HepG2 (cell line): ENCODE data around the gene LIN7A. TPM values are rescaled to one million over a fixed set of nuclear protein-coding genes. Genes with fewer than 3 reads are reported as not detected.

Source experiments
- CREB1 ChIP-seq, 2 experiments: fragments of 450-650 bp in 1 of 2; IDR thresholded peaks; 2 replicates each; pipeline ENCODE4 v1.6.1; 2016 to 2017; ENCODE audit warnings: control low read depth in 1 of 2, mild to moderate bottlenecking in 1 of 2, missing compliant biosample characterization in 1 of 2, missing genetic modification characterization in 1 of 2
- ISX ChIP-seq: sonication (generic); formaldehyde crosslinking; conservative IDR thresholded peaks from 2 replicates; pipeline ENCODE4 v1.5.0; 2020; ENCODE audit warnings: missing genetic modification reagents
- KDM3A ChIP-seq: IDR thresholded peaks from 2 replicates; pipeline ENCODE4 v1.6.1; 2018; ENCODE audit warnings: low read depth, missing compliant biosample characterization
- MAF1 ChIP-seq: sonication (generic); formaldehyde crosslinking; IDR thresholded peaks from 2 replicates; pipeline ENCODE4 v1.5.0; 2020; ENCODE audit warnings: missing genetic modification reagents, borderline replicate concordance
- MZF1 ChIP-seq: sonication (generic); formaldehyde crosslinking; IDR thresholded peaks from 2 replicates; pipeline ENCODE4 v1.8.1; 2023; ENCODE audit warnings: mild to moderate bottlenecking, missing genetic modification reagents, borderline replicate concordance
- ZNF124 ChIP-seq: sonication (generic); formaldehyde crosslinking; IDR thresholded peaks from 2 replicates; pipeline ENCODE4 v1.4.0; 2020; ENCODE audit warnings: missing genetic modification reagents
- ZNF607 ChIP-seq: sonication (generic); formaldehyde crosslinking; IDR thresholded peaks from 2 replicates; pipeline ENCODE4 v1.5.1; 2020; ENCODE audit warnings: missing genetic modification reagents, mild to moderate bottlenecking, borderline replicate concordance
- ZSCAN12 ChIP-seq: sonication (generic); formaldehyde crosslinking; IDR thresholded peaks from 2 replicates; pipeline ENCODE4 v1.9.0; 2021; ENCODE audit warnings: mild to moderate bottlenecking, missing genetic modification reagents
- polyA plus RNA-seq, 8 experiments: library from polyadenylated mRNA; depleted of rRNA in 3 of 8; stranded (reverse) in 7 of 8; unstranded in 1 of 8; fragments of >200 nt; fragmentation: Illumina TruSeq in 4 of 8; extraction: Trizol in 4 of 8; gene quantifications; 2 replicates each; pipeline versions ENCODE4 v1.2.1 to v1.2.3, GENCODE V29; 2011 to 2016; ENCODE audit warnings: low read depth in 4 of 8, missing spikeins in 1 of 8, mixed read lengths in 1 of 8; ENCODE audit not compliant: insufficient read depth in 1 of 8
- total RNA-seq, 5 experiments: library from RNA; depleted of rRNA; stranded (reverse); fragments of >200 nt; fragmentation: Illumina TruSeq; extraction: Trizol; gene quantifications; 2 replicates each; pipeline ENCODE4 v1.2.3, GENCODE V29; 2016; ENCODE audit warnings: low read depth in 1 of 5
- TF ChIP-seq, protein P1 (sequence below): IDR thresholded peaks from 2 replicates; pipeline ENCODE4 v1.6.1; 2018; ENCODE audit warnings: missing genetic modification reagents, mild to moderate bottlenecking, missing compliant biosample characterization
- TF ChIP-seq, protein P2 (sequence below): sonication (generic); formaldehyde crosslinking; conservative IDR thresholded peaks from 2 replicates; pipeline ENCODE4 v1.8.0; 2022; ENCODE audit warnings: low read depth, missing genetic modification reagents
- TF ChIP-seq, protein P3 (sequence below): sonication (generic); formaldehyde crosslinking; IDR thresholded peaks from 2 replicates; pipeline ENCODE4 v1.4.0; 2020; ENCODE audit warnings: mild to moderate bottlenecking, missing genetic modification reagents
- TF ChIP-seq, protein P4 (sequence below): sonication (generic); formaldehyde crosslinking; IDR thresholded peaks from 2 replicates; pipeline ENCODE4 v1.4.0; 2020; ENCODE audit warnings: missing genetic modification reagents, borderline replicate concordance
- TF ChIP-seq, protein P5 (sequence below): sonication (generic); formaldehyde crosslinking; IDR thresholded peaks from 2 replicates; pipeline ENCODE4 v1.4.0; 2020; ENCODE audit warnings: missing genetic modification reagents, low read depth, mild to moderate bottlenecking, borderline replicate concordance

The LIN7A gene
- total and polyA plus RNA-seq, 2 of the 13 experiments (the other 11 are each of a cell fraction or from before 2014, with no cell fraction given), result 18.5 to 19.2 TPM

DNA sequence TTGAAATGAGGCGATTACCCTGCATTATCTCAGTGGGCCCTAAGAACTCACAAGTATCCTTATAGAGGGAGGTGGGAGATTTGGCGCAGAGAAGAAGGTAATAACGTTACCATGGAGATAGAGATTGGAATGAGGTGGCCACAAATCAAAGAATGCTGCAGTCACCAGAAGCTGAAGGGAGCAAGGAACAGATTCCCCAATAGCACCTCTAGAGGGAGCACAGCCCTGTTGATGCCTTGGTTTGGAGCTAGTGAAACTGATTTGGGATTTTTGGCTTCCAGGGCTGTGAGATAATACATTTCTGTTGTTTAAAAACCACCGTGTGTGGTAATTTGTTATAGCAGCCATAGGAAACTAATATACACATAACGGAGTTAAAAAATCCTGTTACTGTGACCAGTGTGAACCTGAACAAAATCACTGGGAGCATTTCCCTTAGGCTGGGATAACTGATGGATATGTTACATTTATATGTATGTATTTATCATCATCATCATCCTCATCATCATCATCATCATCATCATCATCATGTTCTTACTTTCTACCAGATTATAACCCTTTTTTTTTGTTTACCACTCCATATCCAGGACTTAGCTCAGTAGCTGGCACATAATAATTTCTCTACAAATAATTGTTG, 100.3 kb downstream of the LIN7A start (continued):
- no peak for TF ChIP-seq KDM3A
- no peak for TF ChIP-seq ZSCAN12 (CRISPR knock-in tag)
- peak; percentile 72 for TF ChIP-seq CREB1 (IDR thresholded peaks at IDR 0.05)
- no peak for TF ChIP-seq CREB1 (CRISPR knock-in tag; IDR thresholded peaks at IDR 0.05)
- TF ChIP-seq, protein P1, sequence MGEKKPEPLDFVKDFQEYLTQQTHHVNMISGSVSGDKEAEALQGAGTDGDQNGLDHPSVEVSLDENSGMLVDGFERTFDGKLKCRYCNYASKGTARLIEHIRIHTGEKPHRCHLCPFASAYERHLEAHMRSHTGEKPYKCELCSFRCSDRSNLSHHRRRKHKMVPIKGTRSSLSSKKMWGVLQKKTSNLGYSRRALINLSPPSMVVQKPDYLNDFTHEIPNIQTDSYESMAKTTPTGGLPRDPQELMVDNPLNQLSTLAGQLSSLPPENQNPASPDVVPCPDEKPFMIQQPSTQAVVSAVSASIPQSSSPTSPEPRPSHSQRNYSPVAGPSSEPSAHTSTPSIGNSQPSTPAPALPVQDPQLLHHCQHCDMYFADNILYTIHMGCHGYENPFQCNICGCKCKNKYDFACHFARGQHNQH (CRISPR knock-in tag), result no peak
- 0 out of 2 replicates have a peak, but pooled peaks have one; percentile 21 for TF ChIP-seq ZNF124 (CRISPR knock-in tag)
- TF ChIP-seq, protein P2, sequence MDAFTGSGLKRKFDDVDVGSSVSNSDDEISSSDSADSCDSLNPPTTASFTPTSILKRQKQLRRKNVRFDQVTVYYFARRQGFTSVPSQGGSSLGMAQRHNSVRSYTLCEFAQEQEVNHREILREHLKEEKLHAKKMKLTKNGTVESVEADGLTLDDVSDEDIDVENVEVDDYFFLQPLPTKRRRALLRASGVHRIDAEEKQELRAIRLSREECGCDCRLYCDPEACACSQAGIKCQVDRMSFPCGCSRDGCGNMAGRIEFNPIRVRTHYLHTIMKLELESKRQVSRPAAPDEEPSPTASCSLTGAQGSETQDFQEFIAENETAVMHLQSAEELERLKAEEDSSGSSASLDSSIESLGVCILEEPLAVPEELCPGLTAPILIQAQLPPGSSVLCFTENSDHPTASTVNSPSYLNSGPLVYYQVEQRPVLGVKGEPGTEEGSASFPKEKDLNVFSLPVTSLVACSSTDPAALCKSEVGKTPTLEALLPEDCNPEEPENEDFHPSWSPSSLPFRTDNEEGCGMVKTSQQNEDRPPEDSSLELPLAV (CRISPR knock-in tag), result no peak
- TF ChIP-seq, protein P3, sequence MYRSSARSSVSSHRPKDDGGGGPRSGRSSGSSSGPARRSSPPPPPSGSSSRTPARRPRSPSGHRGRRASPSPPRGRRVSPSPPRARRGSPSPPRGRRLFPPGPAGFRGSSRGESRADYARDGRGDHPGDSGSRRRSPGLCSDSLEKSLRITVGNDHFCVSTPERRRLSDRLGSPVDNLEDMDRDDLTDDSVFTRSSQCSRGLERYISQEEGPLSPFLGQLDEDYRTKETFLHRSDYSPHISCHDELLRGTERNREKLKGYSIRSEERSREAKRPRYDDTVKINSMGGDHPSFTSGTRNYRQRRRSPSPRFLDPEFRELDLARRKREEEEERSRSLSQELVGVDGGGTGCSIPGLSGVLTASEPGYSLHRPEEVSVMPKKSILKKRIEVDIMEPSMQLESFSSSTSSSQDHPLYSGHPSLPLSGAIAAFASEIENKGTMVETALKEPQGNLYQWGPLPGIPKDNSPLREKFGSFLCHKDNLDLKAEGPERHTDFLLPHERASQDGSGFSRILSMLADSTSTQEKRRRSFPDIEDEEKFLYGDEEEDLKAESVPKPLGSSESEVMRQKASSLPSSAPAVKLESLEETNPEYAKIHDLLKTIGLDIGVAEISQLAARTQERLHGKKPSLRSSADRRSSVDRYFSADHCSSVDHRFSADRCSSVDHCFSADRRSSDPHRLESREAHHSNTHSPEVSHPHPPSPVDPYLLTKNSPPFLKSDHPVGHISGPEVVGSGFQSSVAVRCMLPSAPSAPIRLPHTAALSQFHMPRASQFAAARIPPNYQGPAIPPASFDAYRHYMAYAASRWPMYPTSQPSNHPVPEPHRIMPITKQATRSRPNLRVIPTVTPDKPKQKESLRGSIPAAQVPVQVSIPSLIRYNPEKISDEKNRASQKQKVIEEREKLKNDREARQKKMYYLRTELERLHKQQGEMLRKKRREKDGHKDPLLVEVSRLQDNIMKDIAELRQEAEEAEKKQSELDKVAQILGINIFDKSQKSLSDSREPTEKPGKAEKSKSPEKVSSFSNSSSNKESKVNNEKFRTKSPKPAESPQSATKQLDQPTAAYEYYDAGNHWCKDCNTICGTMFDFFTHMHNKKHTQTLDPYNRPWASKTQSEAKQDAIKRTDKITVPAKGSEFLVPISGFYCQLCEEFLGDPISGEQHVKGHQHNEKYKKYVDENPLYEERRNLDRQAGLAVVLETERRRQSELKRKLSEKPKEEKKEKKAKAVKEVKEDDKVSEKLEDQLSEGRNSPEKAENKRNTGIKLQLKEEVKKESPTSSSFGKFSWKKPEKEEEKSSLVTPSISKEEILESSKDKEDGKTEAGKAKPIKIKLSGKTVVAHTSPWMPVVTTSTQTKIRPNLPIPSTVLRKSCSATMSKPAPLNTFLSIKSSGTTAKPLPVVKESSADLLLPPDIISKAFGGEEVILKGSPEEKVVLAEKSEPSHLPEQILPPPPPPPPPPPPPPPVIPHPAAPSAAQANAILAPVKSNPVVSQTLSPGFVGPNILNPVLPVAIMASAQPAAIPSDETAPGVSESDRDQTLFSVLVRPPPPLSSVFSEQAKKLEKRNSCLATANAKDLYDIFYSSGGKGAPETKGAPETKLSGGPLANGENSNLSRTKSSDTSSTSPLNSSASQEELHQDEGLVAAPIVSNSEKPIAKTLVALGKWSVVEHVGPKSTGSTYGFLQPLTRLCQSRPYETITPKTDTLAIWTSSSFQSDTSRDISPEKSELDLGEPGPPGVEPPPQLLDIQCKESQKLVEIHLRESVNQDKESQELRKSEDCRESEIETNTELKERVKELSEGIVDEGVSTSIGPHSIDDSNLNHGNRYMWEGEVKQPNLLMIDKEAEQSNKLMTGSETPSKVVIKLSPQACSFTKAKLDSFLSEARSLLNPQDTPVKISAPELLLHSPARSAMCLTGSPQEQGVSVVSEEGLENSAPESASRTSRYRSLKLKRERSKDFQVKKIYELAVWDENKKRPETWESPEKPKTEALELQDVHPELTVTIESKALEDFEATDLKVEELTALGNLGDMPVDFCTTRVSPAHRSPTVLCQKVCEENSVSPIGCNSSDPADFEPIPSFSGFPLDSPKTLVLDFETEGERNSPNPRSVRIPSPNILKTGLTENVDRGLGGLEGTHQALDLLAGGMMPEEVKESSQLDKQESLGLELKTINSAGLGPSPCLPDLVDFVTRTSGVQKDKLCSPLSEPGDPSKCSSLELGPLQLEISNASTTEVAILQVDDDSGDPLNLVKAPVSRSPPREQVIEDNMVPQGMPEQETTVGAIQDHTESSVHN, result no peak
- no peak for TF ChIP-seq ZNF607 (CRISPR knock-in tag)
- no peak for TF ChIP-seq ISX (CRISPR knock-in tag)
- TF ChIP-seq MAF1 (CRISPR knock-in tag), result no peak
- TF ChIP-seq, protein P4, sequence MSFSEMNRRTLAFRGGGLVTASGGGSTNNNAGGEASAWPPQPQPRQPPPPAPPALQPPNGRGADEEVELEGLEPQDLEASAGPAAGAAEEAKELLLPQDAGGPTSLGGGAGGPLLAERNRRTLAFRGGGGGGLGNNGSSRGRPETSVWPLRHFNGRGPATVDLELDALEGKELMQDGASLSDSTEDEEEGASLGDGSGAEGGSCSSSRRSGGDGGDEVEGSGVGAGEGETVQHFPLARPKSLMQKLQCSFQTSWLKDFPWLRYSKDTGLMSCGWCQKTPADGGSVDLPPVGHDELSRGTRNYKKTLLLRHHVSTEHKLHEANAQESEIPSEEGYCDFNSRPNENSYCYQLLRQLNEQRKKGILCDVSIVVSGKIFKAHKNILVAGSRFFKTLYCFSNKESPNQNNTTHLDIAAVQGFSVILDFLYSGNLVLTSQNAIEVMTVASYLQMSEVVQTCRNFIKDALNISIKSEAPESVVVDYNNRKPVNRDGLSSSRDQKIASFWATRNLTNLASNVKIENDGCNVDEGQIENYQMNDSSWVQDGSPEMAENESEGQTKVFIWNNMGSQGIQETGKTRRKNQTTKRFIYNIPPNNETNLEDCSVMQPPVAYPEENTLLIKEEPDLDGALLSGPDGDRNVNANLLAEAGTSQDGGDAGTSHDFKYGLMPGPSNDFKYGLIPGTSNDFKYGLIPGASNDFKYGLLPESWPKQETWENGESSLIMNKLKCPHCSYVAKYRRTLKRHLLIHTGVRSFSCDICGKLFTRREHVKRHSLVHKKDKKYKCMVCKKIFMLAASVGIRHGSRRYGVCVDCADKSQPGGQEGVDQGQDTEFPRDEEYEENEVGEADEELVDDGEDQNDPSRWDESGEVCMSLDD (CRISPR knock-in tag), result no peak
- no peak for TF ChIP-seq MZF1 (CRISPR knock-in tag)
- TF ChIP-seq, protein P5, sequence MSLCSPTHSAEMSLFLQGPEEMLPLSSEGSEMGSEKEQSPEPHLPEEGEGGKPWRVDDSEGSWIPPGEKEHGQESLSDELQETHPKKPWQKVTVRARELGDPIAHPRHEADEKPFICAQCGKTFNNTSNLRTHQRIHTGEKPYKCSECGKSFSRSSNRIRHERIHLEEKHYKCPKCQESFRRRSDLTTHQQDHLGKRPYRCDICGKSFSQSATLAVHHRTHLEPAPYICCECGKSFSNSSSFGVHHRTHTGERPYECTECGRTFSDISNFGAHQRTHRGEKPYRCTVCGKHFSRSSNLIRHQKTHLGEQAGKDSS (CRISPR knock-in tag), result no peak
